ENCODE results near the gene EFNB2.

The EFNB2 gene

GRCh38 chr13:106536244-106537034 lies 977 bp upstream of the EFNB2 start:
- DNase-seq = peak; percentile 87
- WGBS = 5% methylated on average over 33 of the region's 50 CpGs
- H2BK15ac ChIP-seq (ENCODE audit: low read depth, poor library complexity, severe bottlenecking) = peak overlapping the region; percentile 52
- no peak overlapping the region for H2BK12ac ChIP-seq (ENCODE audit: low read length in 2 of 2)
- H2AK5ac ChIP-seq (ENCODE audit: low read length, severe bottlenecking) = no peak overlapping the region
- no peak overlapping the region for H3K9ac ChIP-seq (ENCODE audit: low read length)
- peak overlapping the region; percentile 30 for H2AFZ ChIP-seq (ENCODE audit: low read depth, low read length)
- no peak overlapping the region for H4K91ac ChIP-seq (ENCODE audit: low read length)
- H3K79me1 ChIP-seq (replicated peaks; ENCODE audit: low read length, poor library complexity, severe bottlenecking) = peaks cover 1% of the 10 kb centered on the region
- no peak overlapping the region for H2BK5ac ChIP-seq (ENCODE audit: low read depth, low read length, poor library complexity, severe bottlenecking)
- H2BK120ac ChIP-seq (ENCODE audit: low read depth, low read length) = peak overlapping the region; percentile 19
- peak overlapping the region; percentile 65 to 77 for H3K4me3 ChIP-seq (ENCODE audit: insufficient read depth in 1 of 2, low read depth in 1 of 2, low read length in 2 of 2)
- peak overlapping the region in 1 of 2 experiments; percentile 33 for H3K18ac ChIP-seq (ENCODE audit: low read depth in 1 of 2, low read length in 2 of 2)
- H3K4me1 ChIP-seq (ENCODE audit: control insufficient read depth, insufficient read depth, low read depth, low read length) = peaks cover 2% of the 10 kb centered on the region
- no peaks in the 10 kb centered on the region for H3K9me3 ChIP-seq (ENCODE audit: control insufficient read depth, low read length)
- no peak overlapping the region for H3K14ac ChIP-seq (ENCODE audit: low read length in 2 of 2)
- peak overlapping the region; percentile 99 for H3K4me2 ChIP-seq (ENCODE audit: low read length, poor library complexity, severe bottlenecking)
- H4K8ac ChIP-seq (ENCODE audit: low read length) = peak overlapping the region; percentile 49
- peak overlapping the region; percentile 26 for H3K27ac ChIP-seq (ENCODE audit: low read length, poor library complexity, severe bottlenecking)
- H3K4ac ChIP-seq (ENCODE audit: low read depth in 1 of 2, low read length in 2 of 2) = no peak overlapping the region
- H3K36me3 ChIP-seq (ENCODE audit: control insufficient read depth in 1 of 2, insufficient read depth in 2 of 2, low read depth in 1 of 2, low read length in 2 of 2) = peaks cover 0 to 12% of the 10 kb centered on the region in 2 experiments
- H3K23ac ChIP-seq (ENCODE audit: low read length in 2 of 2) = no peak overlapping the region
- H3K27me3 ChIP-seq (ENCODE audit: control insufficient read depth in 1 of 2, insufficient read depth in 1 of 2, low read length in 2 of 2) = no peaks in the 10 kb centered on the region

GRCh38 chr13:106534639-106535551 lies 567 bp downstream of the EFNB2 start:
- peak; percentile 48 for DNase-seq
- H2BK120ac ChIP-seq (ENCODE audit: low read depth, low read length) = no peak overlapping the region
- H3K4me2 ChIP-seq (ENCODE audit: low read length, poor library complexity, severe bottlenecking) = peak overlapping the region; percentile 78
- no peak overlapping the region for H2BK12ac ChIP-seq (ENCODE audit: low read length in 2 of 2)
- peak overlapping the region; percentile 61 to 90 for H3K18ac ChIP-seq (ENCODE audit: low read depth in 1 of 2, low read length in 2 of 2)
- no peaks in the 10 kb centered on the region for H3K9me3 ChIP-seq (ENCODE audit: control insufficient read depth, low read length)
- no peak overlapping the region for H2AK5ac ChIP-seq (ENCODE audit: low read length, severe bottlenecking)
- H3K14ac ChIP-seq (ENCODE audit: low read length in 2 of 2) = peak overlapping the region in 1 of 2 experiments; percentile 36
- no peak overlapping the region for H3K9ac ChIP-seq (ENCODE audit: low read length)
- H3K23ac ChIP-seq (ENCODE audit: low read length in 2 of 2) = peak overlapping the region in 1 of 2 experiments; percentile 94
- no peak overlapping the region for H4K91ac ChIP-seq (ENCODE audit: low read length)
- no peaks in the 10 kb centered on the region for H3K27me3 ChIP-seq (ENCODE audit: control insufficient read depth in 1 of 2, insufficient read depth in 1 of 2, low read length in 2 of 2)
- under 1% methylated on average over 52 of the region's 121 CpGs for WGBS
- H4K8ac ChIP-seq (ENCODE audit: low read length) = no peak overlapping the region
- peak overlapping the region; percentile 70 for H3K27ac ChIP-seq (ENCODE audit: low read length, poor library complexity, severe bottlenecking)
- H3K36me3 ChIP-seq (ENCODE audit: control insufficient read depth in 1 of 2, insufficient read depth in 2 of 2, low read depth in 1 of 2, low read length in 2 of 2) = no peaks in the 10 kb centered on the region
- H2BK15ac ChIP-seq (ENCODE audit: low read depth, poor library complexity, severe bottlenecking) = peak overlapping the region; percentile 94
- peak overlapping the region; percentile 57 for H2AFZ ChIP-seq (ENCODE audit: low read depth, low read length)
- H2BK5ac ChIP-seq (ENCODE audit: low read depth, low read length, poor library complexity, severe bottlenecking) = peak overlapping the region; percentile 85
- H3K79me1 ChIP-seq (replicated peaks; ENCODE audit: low read length, poor library complexity, severe bottlenecking) = peaks cover 1% of the 10 kb centered on the region
- H3K4me1 ChIP-seq (ENCODE audit: control insufficient read depth, insufficient read depth, low read depth, low read length) = peaks cover 2% of the 10 kb centered on the region
- H3K4ac ChIP-seq (ENCODE audit: low read depth in 1 of 2, low read length in 2 of 2) = peak overlapping the region in 1 of 2 experiments; percentile 43
- peak overlapping the region; percentile 77 to 98 for H3K4me3 ChIP-seq (ENCODE audit: insufficient read depth in 1 of 2, low read depth in 1 of 2, low read length in 2 of 2)

GRCh38 chr13:106533943-106534638 lies 1.4 kb downstream of the EFNB2 start:
- DNase-seq = peak; percentile 83
- H3K27me3 ChIP-seq (ENCODE audit: control insufficient read depth in 1 of 2, insufficient read depth in 1 of 2, low read length in 2 of 2) = no peaks in the 10 kb centered on the region
- peak overlapping the region; percentile 65 for H3K4me2 ChIP-seq (ENCODE audit: low read length, poor library complexity, severe bottlenecking)
- WGBS = under 1% methylated on average over 65 of the region's 66 CpGs
- H3K27ac ChIP-seq (ENCODE audit: low read length, poor library complexity, severe bottlenecking) = peak overlapping the region; percentile 90
- no peak overlapping the region for H2AK5ac ChIP-seq (ENCODE audit: low read length, severe bottlenecking)
- H3K4ac ChIP-seq (ENCODE audit: low read depth in 1 of 2, low read length in 2 of 2) = peak overlapping the region in 1 of 2 experiments; percentile 44
- H3K4me1 ChIP-seq (ENCODE audit: control insufficient read depth, insufficient read depth, low read depth, low read length) = peaks cover 3% of the 10 kb centered on the region
- H2BK120ac ChIP-seq (ENCODE audit: low read depth, low read length) = no peak overlapping the region
- no peaks in the 10 kb centered on the region for H3K36me3 ChIP-seq (ENCODE audit: control insufficient read depth in 1 of 2, insufficient read depth in 2 of 2, low read depth in 1 of 2, low read length in 2 of 2)
- peak overlapping the region; percentile 7 to 49 for H3K14ac ChIP-seq (ENCODE audit: low read length in 2 of 2)
- peak overlapping the region; percentile 83 for H4K8ac ChIP-seq (ENCODE audit: low read length)
- H2BK12ac ChIP-seq (ENCODE audit: low read length in 2 of 2) = peak overlapping the region in 1 of 2 experiments; percentile 43
- H3K9ac ChIP-seq (ENCODE audit: low read length) = peak overlapping the region; percentile 55
- H4K91ac ChIP-seq (ENCODE audit: low read length) = peak overlapping the region; percentile 71
- H2BK15ac ChIP-seq (ENCODE audit: low read depth, poor library complexity, severe bottlenecking) = peak overlapping the region; percentile 65
- H2BK5ac ChIP-seq (ENCODE audit: low read depth, low read length, poor library complexity, severe bottlenecking) = peak overlapping the region; percentile 85
- no peaks in the 10 kb centered on the region for H3K9me3 ChIP-seq (ENCODE audit: control insufficient read depth, low read length)
- H3K4me3 ChIP-seq (ENCODE audit: insufficient read depth in 1 of 2, low read depth in 1 of 2, low read length in 2 of 2) = peak overlapping the region; percentile 76 to 98
- H3K23ac ChIP-seq (ENCODE audit: low read length in 2 of 2) = peak overlapping the region; percentile 23 to 24
- peak overlapping the region; percentile 18 for H2AFZ ChIP-seq (ENCODE audit: low read depth, low read length)
- H3K18ac ChIP-seq (ENCODE audit: low read depth in 1 of 2, low read length in 2 of 2) = peak overlapping the region; percentile 28 to 75
- H3K79me1 ChIP-seq (replicated peaks; ENCODE audit: low read length, poor library complexity, severe bottlenecking) = no peaks in the 10 kb centered on the region

All from mesenchymal stem cell (in vitro differentiated cells and primary cell).